T-helper 2 cell treated with Interferon-gamma antibody and Interleukin-4, amounts not matched to agents 100 ng/mL and 5 ng/mL, for 36 hours (primary cell): ENCODE results near the gene INHBC. TPM values are rescaled to one million over a fixed set of nuclear protein-coding genes. Genes with fewer than 3 reads are reported as not detected.

Source experiments
- intact Hi-C: fragments of 100-400 bp; cut with micrococcal nuclease; formaldehyde crosslinking; loops from one replicate; pipeline ENCODE4 v1.15.1; 2023
- total RNA-seq: library from RNA; stranded (reverse); gene quantifications from 2 replicates; pipeline ENCODE4 v1.2.3, GENCODE V29; 2022

The INHBC gene
- total RNA-seq, 1 donor from 2014 or later = not detected

- intact Hi-C loops = no loop called here
Observed at GRCh38 chr12:57454213-57454565, 19.6 kb downstream of the INHBC start.

GRCh38 chr12:57454566-57455373 is 20.2 kb downstream of the INHBC start, which contains the start of gene INHBE:
Gene INHBE, plus strand, starts transcription at chr12:57455307. Its CDS starts 230 bp downstream, at chr12:57455537.
- intact Hi-C loops = loop anchor here (5.0 kb wide), 1 partner anchor 172 kb away; no protein-coding TSS in a partner anchor

DNA sequence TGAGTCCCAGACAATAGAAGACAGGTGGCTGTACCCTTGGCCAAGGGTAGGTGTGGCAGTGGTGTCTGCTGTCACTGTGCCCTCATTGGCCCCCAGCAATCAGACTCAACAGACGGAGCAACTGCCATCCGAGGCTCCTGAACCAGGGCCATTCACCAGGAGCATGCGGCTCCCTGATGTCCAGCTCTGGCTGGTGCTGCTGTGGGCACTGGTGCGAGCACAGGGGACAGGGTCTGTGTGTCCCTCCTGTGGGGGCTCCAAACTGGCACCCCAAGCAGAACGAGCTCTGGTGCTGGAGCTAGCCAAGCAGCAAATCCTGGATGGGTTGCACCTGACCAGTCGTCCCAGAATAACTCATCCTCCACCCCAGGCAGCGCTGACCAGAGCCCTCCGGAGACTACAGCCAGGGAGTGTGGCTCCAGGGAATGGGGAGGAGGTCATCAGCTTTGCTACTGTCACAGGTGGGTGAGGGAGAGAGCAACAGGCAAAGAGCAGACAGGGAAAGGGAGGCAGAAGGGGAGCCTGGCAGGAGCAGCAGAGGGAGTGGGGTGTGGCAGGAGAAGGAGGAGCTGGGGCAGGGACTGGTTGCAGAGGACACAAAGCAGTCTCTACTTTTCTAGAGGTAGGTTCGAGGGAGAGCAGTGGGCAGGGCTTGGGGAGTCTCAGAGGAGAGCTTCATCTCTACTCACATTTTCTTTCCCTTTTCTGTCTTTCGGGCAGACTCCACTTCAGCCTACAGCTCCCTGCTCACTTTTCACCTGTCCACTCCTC is 21.0 kb downstream of the INHBC start:
- intact Hi-C loops = loop anchor here (5.0 kb wide), 1 partner anchor 173 kb away; no protein-coding TSS in a partner anchor

- intact Hi-C loops = loop anchor here (5.0 kb wide), 1 partner anchor 174 kb away; no protein-coding TSS in a partner anchor
Observed at GRCh38 chr12:57456145-57456700, 21.6 kb downstream of the INHBC start.

DNA sequence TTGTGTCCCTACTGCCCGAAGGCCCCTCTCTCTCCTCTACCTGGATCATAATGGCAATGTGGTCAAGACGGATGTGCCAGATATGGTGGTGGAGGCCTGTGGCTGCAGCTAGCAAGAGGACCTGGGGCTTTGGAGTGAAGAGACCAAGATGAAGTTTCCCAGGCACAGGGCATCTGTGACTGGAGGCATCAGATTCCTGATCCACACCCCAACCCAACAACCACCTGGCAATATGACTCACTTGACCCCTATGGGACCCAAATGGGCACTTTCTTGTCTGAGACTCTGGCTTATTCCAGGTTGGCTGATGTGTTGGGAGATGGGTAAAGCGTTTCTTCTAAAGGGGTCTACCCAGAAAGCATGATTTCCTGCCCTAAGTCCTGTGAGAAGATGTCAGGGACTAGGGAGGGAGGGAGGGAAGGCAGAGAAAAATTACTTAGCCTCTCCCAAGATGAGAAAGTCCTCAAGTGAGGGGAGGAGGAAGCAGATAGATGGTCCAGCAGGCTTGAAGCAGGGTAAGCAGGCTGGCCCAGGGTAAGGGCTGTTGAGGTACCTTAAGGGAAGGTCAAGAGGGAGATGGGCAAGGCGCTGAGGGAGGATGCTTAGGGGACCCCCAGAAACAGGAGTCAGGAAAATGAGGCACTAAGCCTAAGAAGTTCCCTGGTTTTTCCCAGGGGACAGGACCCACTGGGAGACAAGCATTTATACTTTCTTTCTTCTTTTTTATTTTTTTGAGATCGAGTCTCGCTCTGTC is 22.3 kb downstream of the INHBC start:
- intact Hi-C loops = loop anchor here (5.0 kb wide), 1 partner anchor 175 kb away; no protein-coding TSS in a partner anchor

DNA sequence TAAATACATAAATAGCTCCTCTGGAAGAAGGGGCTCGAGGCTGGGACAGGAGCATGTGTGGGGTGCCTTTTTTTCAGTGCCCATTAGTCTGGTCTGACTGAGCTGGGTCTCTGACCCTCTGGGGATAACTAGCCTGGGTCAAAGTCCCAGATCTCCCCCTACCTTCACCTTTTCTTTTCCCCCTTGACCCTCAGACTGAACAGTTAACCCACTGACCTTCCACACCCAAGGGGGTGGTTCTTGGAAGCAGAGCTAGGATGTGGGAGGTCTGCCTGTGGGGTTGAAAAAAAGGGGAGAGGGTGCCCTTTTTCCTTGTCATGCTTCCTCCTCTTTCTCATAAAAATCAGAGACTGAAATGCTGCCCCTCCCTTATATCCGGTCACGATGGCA is 24.1 kb downstream of the INHBC start:
- intact Hi-C loops = loop anchor here (1.0 to 5.0 kb wide), 3 partner anchors 27 to 176 kb away; partner anchors contain the start of genes DCTN2 and R3HDM2

GRCh38 chr12:57459055-57459749 is 24.6 kb downstream of the INHBC start:
- intact Hi-C loops = loop anchor here (1.0 to 5.0 kb wide), 3 partner anchors 28 to 177 kb away; partner anchors contain the start of genes DCTN2 and R3HDM2

- intact Hi-C loops = loop anchor here (1.0 to 5.0 kb wide), 4 partner anchors 29 to 178 kb away; partner anchors contain the start of genes DCTN2 and R3HDM2
Observed at GRCh38 chr12:57459750-57460467, 25.3 kb downstream of the INHBC start, which contains the start of gene GLI1. Gene GLI1, plus strand, starts transcription at chr12:57459785. Its CDS starts 3,907 bp downstream, at chr12:57463692.

- intact Hi-C loops = loop anchor here (5.0 kb wide), 1 partner anchor 162 kb away; no protein-coding TSS in a partner anchor
Observed at GRCh38 chr12:57460468-57460784, 25.8 kb downstream of the INHBC start.

DNA sequence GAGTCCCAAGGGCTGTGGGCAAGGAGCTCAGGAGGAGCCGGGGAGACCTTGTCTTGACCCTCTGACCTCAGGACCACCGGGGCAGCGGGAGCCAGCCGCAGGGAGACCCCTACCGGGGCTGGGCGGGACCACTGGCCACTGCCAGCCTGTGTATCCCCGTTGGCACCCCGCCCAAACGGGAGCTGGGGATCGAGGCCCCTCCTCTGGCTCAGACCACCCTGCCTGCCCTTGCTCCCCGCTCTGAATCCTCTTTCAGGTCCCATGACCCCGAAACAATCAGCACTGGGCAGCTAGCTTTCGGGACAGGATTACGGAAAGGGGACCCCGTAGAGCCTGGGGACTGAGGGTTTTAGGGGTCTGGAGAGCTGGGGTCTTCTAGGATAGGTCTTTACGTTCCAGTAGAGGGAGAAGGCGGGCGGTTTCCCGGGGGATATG is 26.3 kb downstream of the INHBC start:
- intact Hi-C loops = loop anchor here (5.0 kb wide), 1 partner anchor 161 kb away; no protein-coding TSS in a partner anchor

DNA sequence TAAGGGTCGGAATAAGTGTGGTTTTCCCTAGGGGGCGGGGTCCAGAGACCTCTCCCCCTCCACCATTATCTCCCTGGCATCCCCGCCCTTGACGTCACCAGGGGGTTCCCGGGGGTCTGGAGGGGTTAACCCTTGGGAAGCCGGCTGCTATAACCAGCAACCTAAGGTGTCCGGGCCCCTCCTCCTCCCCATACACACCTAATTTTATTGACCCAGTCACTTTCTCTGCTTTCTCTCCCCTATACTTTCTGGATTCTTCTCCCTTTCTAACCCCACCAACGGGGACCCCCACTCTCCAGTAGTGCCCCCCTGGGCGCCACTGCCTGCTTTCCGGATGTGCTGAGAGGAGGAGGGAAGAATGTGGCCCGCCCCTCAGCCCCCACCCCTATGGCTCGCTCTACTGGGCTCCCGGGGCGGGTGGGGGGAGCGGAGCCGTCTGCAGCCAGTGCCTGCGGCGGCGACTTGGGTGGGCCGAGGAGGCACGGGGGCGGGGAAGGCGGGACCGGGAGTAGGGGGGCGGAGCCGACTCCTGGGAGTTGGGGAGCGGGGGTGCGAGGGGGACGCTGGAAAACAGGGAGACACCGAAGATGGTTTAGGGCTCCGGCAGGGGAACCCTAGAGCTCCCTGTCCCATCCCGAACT is 26.8 kb downstream of the INHBC start:
- intact Hi-C loops = loop anchor here (5.0 kb wide), 1 partner anchor 161 kb away; no protein-coding TSS in a partner anchor

DNA sequence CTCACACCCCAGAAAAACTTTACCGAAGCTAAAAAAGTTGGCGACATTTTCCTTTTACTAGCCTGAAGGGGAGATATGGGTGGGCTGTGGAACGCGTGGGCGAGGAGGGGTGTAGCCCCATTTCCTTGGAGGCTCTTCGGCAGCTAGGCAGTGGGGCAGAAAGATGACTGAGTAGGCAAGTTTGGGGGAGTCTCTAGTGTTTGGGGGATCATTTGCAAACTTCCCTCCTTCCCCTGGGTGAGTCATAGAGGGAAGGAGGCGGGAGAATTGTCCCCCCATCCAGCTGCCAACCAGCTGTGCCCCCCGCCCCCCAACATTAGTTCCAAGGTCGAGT is 27.3 kb downstream of the INHBC start:
- intact Hi-C loops = loop anchor here (1.0 to 5.0 kb wide), 5 partner anchors 15 to 199 kb away; no protein-coding TSS in a partner anchor

DNA sequence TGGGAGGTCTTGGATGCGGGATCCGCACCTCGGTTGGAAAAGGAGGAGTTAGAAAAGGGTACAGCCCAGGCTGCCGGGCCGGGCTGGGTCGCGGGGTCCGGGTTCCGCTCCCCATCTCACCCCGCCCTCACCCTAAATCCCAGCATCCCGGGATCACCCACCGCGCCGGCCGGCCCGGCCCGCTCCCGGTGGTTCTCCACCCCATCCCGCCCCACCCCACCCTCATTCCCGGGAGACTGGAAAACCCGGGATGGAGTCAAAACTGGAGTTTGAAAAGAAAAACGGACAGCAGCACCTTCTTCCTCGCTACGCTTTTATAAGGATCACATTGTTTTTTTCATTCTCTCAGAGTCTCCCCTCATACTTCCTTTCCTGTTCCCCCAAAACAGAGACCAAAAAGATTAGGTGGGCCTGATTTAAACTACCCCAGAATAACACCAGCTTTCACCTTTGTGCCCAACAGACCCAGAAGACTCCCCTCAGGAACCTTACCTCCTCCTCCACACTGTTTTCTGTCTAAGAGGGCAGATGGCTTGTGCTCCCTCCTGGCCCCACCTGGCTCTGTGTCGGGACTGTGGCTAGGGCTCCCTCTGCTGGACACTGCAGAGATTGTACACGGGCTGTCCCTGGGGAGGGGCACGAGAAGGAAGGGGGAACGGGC is 27.8 kb downstream of the INHBC start:
- intact Hi-C loops = loop anchor here (1.0 to 5.0 kb wide), 5 partner anchors 15 to 200 kb away; no protein-coding TSS in a partner anchor

DNA sequence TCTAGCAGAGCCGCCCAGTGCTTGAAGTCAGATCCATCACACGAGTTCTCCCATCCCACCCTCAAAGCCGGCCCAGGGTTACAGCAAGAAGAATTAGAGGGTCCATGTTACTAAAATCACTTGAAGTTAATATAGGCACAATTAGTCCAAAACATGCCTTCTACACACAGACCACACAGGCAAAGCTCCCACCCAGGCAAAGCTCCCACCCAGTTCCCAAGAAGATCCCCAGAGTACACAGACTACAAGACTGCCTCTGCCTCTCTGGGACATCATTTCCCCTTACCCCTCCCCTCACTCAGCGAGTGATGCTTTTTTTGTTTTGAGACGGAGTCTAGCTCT is 28.3 kb downstream of the INHBC start:
- intact Hi-C loops = loop anchor here (1.0 to 5.0 kb wide), 5 partner anchors 14 to 200 kb away; no protein-coding TSS in a partner anchor

DNA sequence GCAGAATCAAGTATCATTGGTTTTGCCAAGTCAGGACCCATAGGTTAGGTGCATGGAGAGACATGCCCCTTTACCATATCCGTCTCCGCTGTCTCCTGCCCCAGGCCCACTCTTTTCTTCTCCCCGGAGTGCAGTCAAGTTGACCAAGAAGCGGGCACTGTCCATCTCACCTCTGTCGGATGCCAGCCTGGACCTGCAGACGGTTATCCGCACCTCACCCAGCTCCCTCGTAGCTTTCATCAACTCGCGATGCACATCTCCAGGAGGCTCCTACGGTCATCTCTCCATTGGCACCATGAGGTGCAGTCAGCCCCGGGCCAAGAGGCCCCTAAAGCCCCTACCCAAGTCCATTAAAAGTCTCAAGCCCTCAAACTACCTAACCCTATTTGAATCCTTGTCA is 30.0 kb downstream of the INHBC start:
- intact Hi-C loops = loop anchor here (5.0 kb wide), 1 partner anchor 158 kb away; no protein-coding TSS in a partner anchor

- intact Hi-C loops = no loop called here
Observed at GRCh38 chr12:57465030-57465746, 30.6 kb downstream of the INHBC start.

- intact Hi-C loops = no loop called here
Observed at GRCh38 chr12:57465747-57466505, 31.3 kb downstream of the INHBC start.
